Prostate gland (tissue), 2 donors: ENCODE measurements around the gene NFASC.

ENCODE experiments used
- CTCF ChIP-seq, 4 experiments: fragments of 200-600 bp in 2 of 4; fragments of 450-650 bp in 2 of 4; sonication (generic) in 2 of 4; IDR thresholded peaks; 1 replicate in 3 of 4; 2 replicates in 1 of 4; pipeline ENCODE4 v1.5.1; 2016 to 2019; ENCODE audit warnings: antibody characterized with exemption in 4 of 4, mild to moderate bottlenecking in 2 of 4, moderate library complexity in 2 of 4
- POLR2A ChIP-seq: fragments of 450-650 bp; IDR thresholded peaks from one replicate; pipeline ENCODE4 v1.6.1; 2016; ENCODE audit warnings: antibody characterized with exemption, mild to moderate bottlenecking

DNA sequence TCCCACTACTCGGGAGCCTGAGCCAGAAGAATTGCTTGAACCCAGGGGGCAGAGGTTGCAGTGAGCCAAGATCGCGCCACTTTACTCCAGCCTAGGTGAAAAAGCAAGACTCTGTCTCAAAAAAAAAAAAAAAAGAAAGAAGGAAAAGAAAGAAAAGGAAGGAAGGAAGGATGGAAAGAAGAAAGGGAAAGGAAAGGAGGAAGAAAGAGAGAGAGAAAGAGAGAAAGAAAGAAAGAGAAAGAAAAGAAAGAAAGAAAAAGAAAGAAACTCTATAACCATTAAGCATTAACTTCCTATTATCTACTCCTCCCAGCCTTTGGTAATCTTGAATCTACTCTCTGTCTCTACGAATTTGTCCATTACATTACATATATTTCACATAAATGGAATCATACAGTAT, 6.9 kb upstream of the NFASC start:
- TF ChIP-seq CTCF (IDR thresholded peaks at IDR 0.05) (no peak), POLR2A (no peak)
